ENCODE results near the gene LRRFIP2. TPM values are rescaled to one million over a fixed set of nuclear protein-coding genes. Genes with fewer than 3 reads are reported as not detected.

Gene LRRFIP2
- total and polyA plus RNA-seq, 2 of the 8 experiments (the other 6 are each of a cell fraction or from before 2014, with no cell fraction given): 8.8 to 25.6 TPM

DNA sequence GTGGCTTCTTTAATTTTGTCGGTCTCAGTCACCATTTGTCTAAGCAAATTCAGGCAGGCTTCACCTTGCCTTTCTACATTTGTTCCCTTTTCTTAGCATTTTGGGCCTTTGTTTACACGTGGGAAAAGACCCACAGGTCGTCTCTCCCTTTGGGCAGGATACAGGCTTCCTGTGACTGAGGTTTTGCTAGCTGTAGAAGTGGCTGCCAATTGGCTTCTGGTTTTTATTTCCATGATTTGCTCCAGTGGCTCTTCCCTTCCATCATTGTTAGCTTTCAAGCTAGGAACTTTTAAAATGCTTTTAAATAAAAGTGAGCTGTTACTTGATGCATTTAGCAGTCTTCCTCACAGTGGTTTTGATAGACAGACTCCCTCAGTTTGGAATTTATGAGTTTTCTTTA is 143.8 kb downstream of the LRRFIP2 start (continued):
- TF ChIP-seq TAF7 (optimal IDR thresholded peaks at IDR 0.05; ENCODE audit: borderline replicate concordance, low read depth, low read length) (no peak), YY1 (IDR thresholded peaks at IDR 0.05; ENCODE audit: low read depth, low read length) (no peak)
- TF ChIP-seq, protein P1, sequence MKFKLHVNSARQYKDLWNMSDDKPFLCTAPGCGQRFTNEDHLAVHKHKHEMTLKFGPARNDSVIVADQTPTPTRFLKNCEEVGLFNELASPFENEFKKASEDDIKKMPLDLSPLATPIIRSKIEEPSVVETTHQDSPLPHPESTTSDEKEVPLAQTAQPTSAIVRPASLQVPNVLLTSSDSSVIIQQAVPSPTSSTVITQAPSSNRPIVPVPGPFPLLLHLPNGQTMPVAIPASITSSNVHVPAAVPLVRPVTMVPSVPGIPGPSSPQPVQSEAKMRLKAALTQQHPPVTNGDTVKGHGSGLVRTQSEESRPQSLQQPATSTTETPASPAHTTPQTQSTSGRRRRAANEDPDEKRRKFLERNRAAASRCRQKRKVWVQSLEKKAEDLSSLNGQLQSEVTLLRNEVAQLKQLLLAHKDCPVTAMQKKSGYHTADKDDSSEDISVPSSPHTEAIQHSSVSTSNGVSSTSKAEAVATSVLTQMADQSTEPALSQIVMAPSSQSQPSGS (IDR thresholded peaks at IDR 0.05; ENCODE audit: low read length): no peak
